Caco-2 (cell line): ENCODE data around the gene ITSN2. TPM values are rescaled to one million over a fixed set of nuclear protein-coding genes. Genes with fewer than 3 reads are reported as not detected.

Experiments
- BruUV-seq: library from RNA; stranded (reverse); fragments of 400-500 nt; replicated peaks from 2 replicates; lab custom pipeline; 2021; lab: Mats Ljungman, UMichigan
- CTCF ChIA-PET: fragments of 300-600 bp; sonication (Branson Sonifier 250); formaldehyde crosslinking; loops from one replicate; lab custom pipeline; 2022; ENCODE audit warnings: antibody characterized with exemption; lab: Charles Lee
- POLR2A ChIA-PET: fragments of 300-600 bp; sonication (Branson Sonifier 250); formaldehyde crosslinking; loops from one replicate; lab custom pipeline; 2022; ENCODE audit warnings: antibody characterized with exemption; lab: Charles Lee
- DNase-seq, 2 experiments: peaks; one replicate each; pipeline versions ENCODE4 v3.0.0 to v3.0.0-alpha.2; 2020 to 2022
- H3K27me3 ChIP-seq: replicated peaks from 2 replicates; pipeline ENCODE4 v1.6.0; 2011; ENCODE audit warnings: low read length; ENCODE audit not compliant: control insufficient read depth, insufficient read depth
- H3K36me3 ChIP-seq: 2 replicates; pipeline ENCODE4 v1.5.1; 2011; ENCODE audit warnings: low read length; ENCODE audit not compliant: control insufficient read depth, insufficient read depth
- H3K4me1 ChIP-seq: fragments of 250-450 bp; sonication (Bioruptor Pico); 2 replicates; pipeline ENCODE4 v1.5.1; 2020; ENCODE audit warnings: mild to moderate bottlenecking
- H3K4me3 ChIP-seq: 2 replicates; pipeline ENCODE4 v1.5.1; 2011; ENCODE audit warnings: low read depth, mild to moderate bottlenecking, control low read depth, low read length
- H3K9me3 ChIP-seq: fragments of 250-450 bp; sonication (Bioruptor Pico); 2 replicates; pipeline ENCODE4 v1.5.1; 2020; ENCODE audit warnings: mild to moderate bottlenecking, moderate library complexity
- H3K27ac Mint-ChIP-seq: one replicate; pipeline ENCODE4 v1.8.0; 2022; ENCODE audit warnings: mixed read lengths; ENCODE audit not compliant: unreplicated experiment
- H3K27me3 Mint-ChIP-seq: one replicate; pipeline ENCODE4 v1.8.0; 2022; ENCODE audit warnings: mixed read lengths; ENCODE audit not compliant: insufficient read depth, unreplicated experiment
- H3K36me3 Mint-ChIP-seq: one replicate; pipeline ENCODE4 v1.8.0; 2022; ENCODE audit warnings: mild to moderate bottlenecking, mixed read lengths; ENCODE audit not compliant: insufficient read depth, unreplicated experiment
- H3K4me1 Mint-ChIP-seq: one replicate; pipeline ENCODE4 v1.8.0; 2022; ENCODE audit warnings: low read depth, mixed read lengths; ENCODE audit not compliant: unreplicated experiment
- H3K4me3 Mint-ChIP-seq: one replicate; pipeline ENCODE4 v1.8.0; 2022; ENCODE audit warnings: mild to moderate bottlenecking, moderate library complexity, mixed read lengths; ENCODE audit not compliant: unreplicated experiment
- H3K9me3 Mint-ChIP-seq: one replicate; pipeline ENCODE4 v1.8.0; 2022; ENCODE audit warnings: mixed read lengths; ENCODE audit not compliant: unreplicated experiment
- intact Hi-C: fragments of 100-400 bp; cut with micrococcal nuclease; formaldehyde crosslinking; loops from one replicate; pipeline ENCODE4 v1.10.0; 2022; ENCODE audit not compliant: unreplicated experiment
- total RNA-seq: library from RNA; stranded (reverse); gene quantifications from 2 replicates; pipeline ENCODE4 v1.2.3, GENCODE V29; 2022
- TF ChIP-seq, protein P1 (sequence below), 2 experiments: fragments of 200-600 bp in 1 of 2; IDR thresholded peaks; 1 replicate in 1 of 2; 2 replicates in 1 of 2; pipeline versions ENCODE4 v1.5.1 to v1.8.0; 2011 to 2022; ENCODE audit warnings: antibody characterized with exemption in 1 of 2, control low read depth in 1 of 2, inconsistent platforms in 1 of 2, low read depth in 1 of 2, low read length in 1 of 2, mild to moderate bottlenecking in 1 of 2, moderate library complexity in 1 of 2; ENCODE audit not compliant: insufficient read depth in 1 of 2, severe bottlenecking in 1 of 2, unreplicated experiment in 1 of 2

The ITSN2 gene
- total RNA-seq, 1 experiment from 2014 or later: 49.4 TPM

DNA sequence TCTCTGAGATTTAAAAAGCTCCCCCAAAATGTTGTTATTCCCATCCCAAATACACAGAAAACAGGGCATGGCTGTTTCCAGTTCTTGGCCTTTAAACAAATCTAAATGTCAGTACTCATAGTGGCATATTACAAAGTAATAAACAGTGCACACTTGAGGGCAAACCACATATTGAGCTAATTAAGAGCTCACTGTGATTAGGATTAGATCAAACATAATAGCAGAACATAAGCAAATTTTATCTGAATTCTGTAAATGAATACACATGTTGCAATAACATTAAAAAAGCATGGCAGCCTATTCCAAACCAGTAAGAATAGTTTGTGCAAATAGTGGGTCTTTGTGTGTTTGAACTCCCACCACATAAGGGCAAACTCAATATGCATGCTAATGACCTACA lies 118.8 kb downstream of the ITSN2 start:
- BruUV-seq: no TSS peak
- no peaks in the 10 kb centered on the region for H3K27me3 ChIP-seq
- CTCF ChIA-PET: interaction anchor here (0.6 kb wide), 1 partner anchor 549 kb away, joined by 5 read pairs; no protein-coding TSS in a partner anchor
- no peaks in the 10 kb centered on the region for H3K4me1 Mint-ChIP-seq
- H3K27ac Mint-ChIP-seq: no peak overlapping the region
- intact Hi-C loops: no loop called here
- no peak for DNase-seq
- H3K9me3 Mint-ChIP-seq: no peaks in the 10 kb centered on the region
- no peak overlapping the region for H3K4me3 Mint-ChIP-seq
- POLR2A ChIA-PET: no interaction called here
- H3K4me1 ChIP-seq: no peaks in the 10 kb centered on the region
- no peaks in the 10 kb centered on the region for H3K27me3 Mint-ChIP-seq
- no peak overlapping the region for H3K4me3 ChIP-seq
- no peaks in the 10 kb centered on the region for H3K9me3 ChIP-seq
- no peaks in the 10 kb centered on the region for H3K36me3 ChIP-seq
- TF ChIP-seq, protein P1, sequence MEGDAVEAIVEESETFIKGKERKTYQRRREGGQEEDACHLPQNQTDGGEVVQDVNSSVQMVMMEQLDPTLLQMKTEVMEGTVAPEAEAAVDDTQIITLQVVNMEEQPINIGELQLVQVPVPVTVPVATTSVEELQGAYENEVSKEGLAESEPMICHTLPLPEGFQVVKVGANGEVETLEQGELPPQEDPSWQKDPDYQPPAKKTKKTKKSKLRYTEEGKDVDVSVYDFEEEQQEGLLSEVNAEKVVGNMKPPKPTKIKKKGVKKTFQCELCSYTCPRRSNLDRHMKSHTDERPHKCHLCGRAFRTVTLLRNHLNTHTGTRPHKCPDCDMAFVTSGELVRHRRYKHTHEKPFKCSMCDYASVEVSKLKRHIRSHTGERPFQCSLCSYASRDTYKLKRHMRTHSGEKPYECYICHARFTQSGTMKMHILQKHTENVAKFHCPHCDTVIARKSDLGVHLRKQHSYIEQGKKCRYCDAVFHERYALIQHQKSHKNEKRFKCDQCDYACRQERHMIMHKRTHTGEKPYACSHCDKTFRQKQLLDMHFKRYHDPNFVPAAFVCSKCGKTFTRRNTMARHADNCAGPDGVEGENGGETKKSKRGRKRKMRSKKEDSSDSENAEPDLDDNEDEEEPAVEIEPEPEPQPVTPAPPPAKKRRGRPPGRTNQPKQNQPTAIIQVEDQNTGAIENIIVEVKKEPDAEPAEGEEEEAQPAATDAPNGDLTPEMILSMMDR (IDR thresholded peaks at IDR 0.05; ENCODE audit: insufficient read depth in 1 of 2, low read depth in 1 of 2, low read length in 1 of 2, severe bottlenecking in 1 of 2, unreplicated experiment in 1 of 2): no peak
- H3K36me3 Mint-ChIP-seq: peaks cover 19% of the 10 kb centered on the region

DNA sequence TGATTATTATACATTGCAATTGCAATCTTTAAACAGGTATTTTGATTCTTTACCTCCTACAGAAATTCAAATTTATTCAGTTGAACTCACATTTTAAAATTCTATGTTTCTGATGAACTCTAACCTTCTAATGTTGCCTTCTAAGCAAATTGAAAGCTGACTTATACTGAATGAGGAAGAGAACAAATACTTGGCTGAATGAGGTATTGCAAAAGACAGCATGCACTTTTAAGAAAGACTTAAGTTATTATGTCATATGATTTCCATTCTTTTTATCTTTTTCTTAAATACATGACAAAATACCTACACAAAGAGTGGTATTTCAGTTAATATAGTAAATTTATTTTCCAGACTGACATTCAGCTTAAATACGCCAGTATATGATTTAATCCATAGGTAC lies 120.8 kb downstream of the ITSN2 start:
- intact Hi-C loops: no loop called here
- Histone ChIP-seq H3K9me3 (no peaks in the 10 kb centered on the region), H3K36me3 (no peaks in the 10 kb centered on the region), H3K27me3 (no peaks in the 10 kb centered on the region), H3K4me3 (no peak overlapping the region), H3K4me1 (no peaks in the 10 kb centered on the region)
- Mint-ChIP-seq H3K4me3 (no peak overlapping the region), H3K36me3 (peaks cover 6% of the 10 kb centered on the region), H3K27me3 (no peaks in the 10 kb centered on the region), H3K9me3 (no peaks in the 10 kb centered on the region), H3K27ac (no peak overlapping the region), H3K4me1 (no peaks in the 10 kb centered on the region)
- CTCF ChIA-PET: no interaction called here
- no peak for DNase-seq
- POLR2A ChIA-PET: no interaction called here
- BruUV-seq: no TSS peak
- TF ChIP-seq, protein P1 (IDR thresholded peaks at IDR 0.05; ENCODE audit: insufficient read depth in 1 of 2, low read depth in 1 of 2, low read length in 1 of 2, severe bottlenecking in 1 of 2, unreplicated experiment in 1 of 2): no peak

GRCh38 chr2:24238158-24238557 lies 122.2 kb downstream of the ITSN2 start:
- TF ChIP-seq, protein P1 (IDR thresholded peaks at IDR 0.05; ENCODE audit: insufficient read depth in 1 of 2, low read depth in 1 of 2, low read length in 1 of 2, severe bottlenecking in 1 of 2, unreplicated experiment in 1 of 2): no peak
- no TSS peak for BruUV-seq
- Histone ChIP-seq H3K4me3 (no peak overlapping the region), H3K27me3 (no peaks in the 10 kb centered on the region), H3K9me3 (no peaks in the 10 kb centered on the region), H3K36me3 (no peaks in the 10 kb centered on the region), H3K4me1 (no peaks in the 10 kb centered on the region)
- ChIA-PET CTCF (no interaction called here), POLR2A (no interaction called here)
- intact Hi-C loops: no loop called here
- Mint-ChIP-seq H3K4me3 (no peak overlapping the region), H3K27me3 (no peaks in the 10 kb centered on the region), H3K9me3 (no peaks in the 10 kb centered on the region), H3K27ac (no peak overlapping the region), H3K36me3 (peaks cover 6% of the 10 kb centered on the region), H3K4me1 (no peaks in the 10 kb centered on the region)
- DNase-seq: no peak
